AG10803 (cell line): ENCODE data around the gene RNF7.

ENCODE experiments used
- DNase-seq: peaks from one replicate; pipeline ENCODE4 v3.0.0; 2010; ENCODE audit warnings: low read depth
- H3K4me3 ChIP-seq: 2 replicates; pipeline ENCODE4 v1.5.1; 2011; ENCODE audit warnings: mild to moderate bottlenecking, low read length, control low read depth
- CTCF ChIP-seq: conservative IDR thresholded peaks from 2 replicates; pipeline ENCODE4 v1.5.1; 2011; ENCODE audit warnings: mild to moderate bottlenecking, low read length, control low read depth, inconsistent platforms

The RNF7 gene

DNA sequence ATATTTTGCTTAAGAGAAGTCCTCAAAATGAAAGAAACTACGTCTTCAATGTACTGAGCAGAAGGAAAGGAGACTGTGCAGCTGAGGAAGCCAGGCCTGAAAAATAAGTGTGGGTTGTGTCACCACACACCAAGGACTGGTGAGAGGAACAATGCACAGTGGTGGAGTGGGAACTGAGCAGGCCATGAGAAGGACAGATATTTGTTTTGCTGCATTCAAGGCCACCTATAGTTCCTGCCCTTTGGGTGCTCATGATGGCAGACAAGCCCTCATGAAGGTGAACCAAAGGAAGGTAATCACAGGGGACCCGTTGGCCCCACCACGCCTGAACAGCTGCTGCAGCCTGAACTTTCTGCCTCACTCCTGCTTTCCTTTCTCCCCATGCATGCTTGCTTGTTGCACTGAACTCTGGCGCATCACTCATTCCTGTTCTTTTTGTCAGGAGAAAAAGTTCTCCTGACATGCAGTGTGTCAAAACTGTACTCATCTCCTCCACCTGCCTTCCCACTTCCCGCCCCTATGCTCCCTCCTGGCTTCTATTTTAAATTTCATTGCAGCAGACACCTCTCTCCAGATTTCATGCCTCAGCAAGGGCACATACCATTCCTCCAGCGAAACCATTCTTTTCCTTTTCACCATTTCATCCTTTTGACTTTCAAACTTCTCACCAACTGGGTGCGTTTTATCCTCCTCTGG lies 2.2 kb upstream of the RNF7 start:
- no peak for DNase-seq
- H3K4me3 ChIP-seq: no peak overlapping the region
- no peak for TF ChIP-seq CTCF

DNA sequence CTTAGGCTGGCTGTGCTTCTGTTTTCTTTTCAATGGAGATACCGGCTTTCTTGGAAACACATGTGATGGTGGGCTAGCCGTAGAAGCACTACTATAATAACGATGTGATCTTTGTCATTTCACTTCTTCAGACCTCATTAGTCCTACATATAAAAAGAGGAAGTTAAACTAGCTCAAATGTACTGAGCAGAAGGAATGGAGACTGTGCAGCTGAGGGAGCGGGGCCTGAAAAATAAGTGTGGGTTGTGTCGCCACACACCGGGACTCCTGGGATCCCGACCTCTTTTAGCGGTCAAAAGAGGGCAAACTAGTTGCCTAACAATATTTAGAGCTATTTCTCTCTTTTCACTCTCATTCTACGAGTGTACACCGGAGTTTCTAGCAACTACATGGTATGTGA lies 1.0 kb upstream of the RNF7 start:
- no peak for TF ChIP-seq CTCF
- DNase-seq: no peak
- H3K4me3 ChIP-seq: no peak overlapping the region

- peak overlapping the region; percentile 33 for H3K4me3 ChIP-seq
- no peak for TF ChIP-seq CTCF
- DNase-seq: no peak
Measured at GRCh38 chr3:141737678-141738021, 448 bp upstream of the RNF7 start.

DNA sequence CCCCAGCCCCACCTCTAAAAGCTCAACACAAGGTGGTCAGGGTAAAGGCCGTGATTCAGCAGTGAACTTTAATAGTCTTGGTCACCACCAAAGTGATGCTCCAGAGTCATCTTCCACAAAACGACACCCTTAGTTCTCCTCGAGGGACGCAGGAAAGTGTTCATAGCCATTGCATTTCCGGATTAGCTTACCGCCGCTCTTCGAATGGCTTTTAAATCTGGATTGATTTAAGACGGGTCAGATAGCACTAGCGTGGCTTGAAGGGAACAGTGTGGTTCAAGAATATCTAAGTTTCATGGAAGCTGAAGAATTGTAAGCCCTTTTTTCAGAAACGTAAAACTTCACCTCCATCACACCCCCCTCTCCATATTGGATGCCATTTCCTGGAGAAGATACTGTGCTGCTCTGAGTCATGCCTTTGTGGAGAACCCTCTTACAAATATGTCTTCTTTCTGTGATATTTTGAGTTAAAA lies 829 bp downstream of the RNF7 start:
- peak overlapping the region; percentile 92 for H3K4me3 ChIP-seq
- no peak for TF ChIP-seq CTCF
- peak; percentile 53 for DNase-seq

- H3K4me3 ChIP-seq: peak overlapping the region; percentile 92
- TF ChIP-seq CTCF: no peak
- no peak for DNase-seq
Measured at GRCh38 chr3:141739731-141740130, 1.6 kb downstream of the RNF7 start.

DNA sequence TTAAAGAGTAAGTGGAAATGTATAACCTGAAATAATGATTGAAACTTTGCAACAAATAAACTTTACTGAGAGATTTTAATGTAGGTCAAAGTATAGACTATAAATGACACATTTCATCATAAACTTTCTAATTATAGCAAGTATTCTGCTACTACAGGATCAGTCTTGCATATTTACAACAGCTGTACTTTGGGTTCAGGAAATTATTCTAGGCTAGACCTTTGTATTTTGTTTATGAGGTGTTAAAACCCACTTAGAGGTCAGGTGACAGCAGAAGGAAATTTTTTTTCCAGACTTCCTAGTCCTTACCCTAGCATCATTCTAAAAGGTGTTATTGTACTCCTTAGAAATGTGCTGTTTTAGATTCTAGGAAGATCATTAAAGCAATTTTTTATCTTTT lies 2.3 kb downstream of the RNF7 start:
- TF ChIP-seq CTCF: no peak
- H3K4me3 ChIP-seq: no peak overlapping the region
- DNase-seq: no peak

GRCh38 chr3:141743305-141743704 lies 5.2 kb downstream of the RNF7 start:
- H3K4me3 ChIP-seq: no peak overlapping the region
- TF ChIP-seq CTCF: no peak
- no peak for DNase-seq
